Measurements from ENCODE around the gene ALDH4A1. TPM values are rescaled to one million over a fixed set of nuclear protein-coding genes. Genes with fewer than 3 reads are reported as not detected.

The ALDH4A1 gene
- total and polyA plus RNA-seq, 10 of the 15 experiments (the other 5 are each of a cell fraction or from before 2014, with no cell fraction given): 0.06 to 25.5 (median 13.0) TPM

- ATAC-seq (no peak), FAIRE-seq (no peak), DNase-seq (ENCODE audit: low read depth, low spot score) (no peak)
- no peaks in the 10 kb centered on the region for H4K20me1 ChIP-seq (ENCODE audit: control insufficient read depth, insufficient read depth)
- CTCF ChIA-PET: no interaction called here
- WGBS (ENCODE audit: insufficient coverage, insufficient replicate concordance, low lambda C conversion rate, missing lambda C conversion rate): 75% methylated on average over 1 of the region's 1 CpG
- no peaks in the 10 kb centered on the region for H3K4me1 ChIP-seq (ENCODE audit: control insufficient read depth, insufficient read depth, low read length)
- H3K9me3 ChIP-seq (replicated peaks; ENCODE audit: control insufficient read depth, insufficient read depth, low read length): no peaks in the 10 kb centered on the region
- H3K79me2 ChIP-seq (ENCODE audit: control insufficient read depth, insufficient read depth, low read length): no peaks in the 10 kb centered on the region
- RAD21 ChIA-PET (ENCODE audit: unreplicated experiment): no interaction called here
- in situ Hi-C loops (cut with MboI) (no loop called here), intact Hi-C loops (cut with micrococcal nuclease; ENCODE audit: unreplicated experiment) (no loop called here)
- H3K9ac ChIP-seq (ENCODE audit: control insufficient read depth, insufficient read depth, low read length): no peak overlapping the region
- POLR2A ChIA-PET: no interaction called here
- H2AFZ ChIP-seq (ENCODE audit: control insufficient read depth, low read depth, low read length): no peak overlapping the region
- no peak overlapping the region for H3K4me2 ChIP-seq (ENCODE audit: control insufficient read depth, insufficient read depth)
- H3K27ac ChIP-seq (ENCODE audit: control insufficient read depth, insufficient read depth): no peak overlapping the region
- no peak overlapping the region for H3K4me3 ChIP-seq
- SMC1A ChIA-PET (ENCODE audit: uncharacterized antibody, unreplicated experiment): no interaction called here
- BruUV-seq (replicated peaks): no TSS peak
- TF ChIP-seq SIX5 (IDR thresholded peaks at IDR 0.05; ENCODE audit: low read depth, low read length, severe bottlenecking) (no peak), ZBTB4 (CRISPR knock-in tag; IDR thresholded peaks at IDR 0.05) (no peak), SP1 (IDR thresholded peaks at IDR 0.05; ENCODE audit: low read depth, low read length) (no peak), STAT1 (conservative IDR thresholded peaks at IDR 0.05) (no peak), NFXL1 (IDR thresholded peaks at IDR 0.05; ENCODE audit: borderline replicate concordance) (no peak), CBX3 (IDR thresholded peaks at IDR 0.05; ENCODE audit: borderline replicate concordance, low read depth) (no peak), YY1 (IDR thresholded peaks at IDR 0.05; ENCODE audit: low read depth, low read length) (no peak), CBX5 (IDR thresholded peaks at IDR 0.05; ENCODE audit: low read depth) (no peak), CHD1 (IDR thresholded peaks at IDR 0.05; ENCODE audit: low read depth, low read length) (no peak), ZNF207 (IDR thresholded peaks at IDR 0.05; ENCODE audit: borderline replicate concordance) (no peak), REST (IDR thresholded peaks at IDR 0.05; ENCODE audit: low read depth, low read length) (no peak), ESRRA (IDR thresholded peaks at IDR 0.05; ENCODE audit: low read length) (no peak)
- H3K27me3 ChIP-seq (replicated peaks in 1 of 2; ENCODE audit: control insufficient read depth in 2 of 2, insufficient read depth in 2 of 2, low read length in 1 of 2): no peaks in the 10 kb centered on the region
- no peaks in the 10 kb centered on the region for H3K36me3 ChIP-seq (ENCODE audit: control insufficient read depth in 2 of 2, insufficient read depth in 2 of 2, low read length in 1 of 2)
Measured at GRCh38 chr1:18856435-18856834, 45.9 kb downstream of the ALDH4A1 start.
